ENCODE results near the gene RAD52. TPM values are rescaled to one million over a fixed set of nuclear protein-coding genes. Genes with fewer than 3 reads are reported as not detected.
"Not testable (repeated sequence)": the region's sequence is repeated elsewhere in the genome, so short reads cannot be mapped to it uniquely, and the experiment has no call there.

RAD52 gene
- total RNA-seq, 1 experiment from 2014 or later: 19.2 TPM

- no peak for TF ChIP-seq NR1H2 (CRISPR knock-in tag; IDR thresholded peaks at IDR 0.05)
- no peak for TF ChIP-seq IRF1 (CRISPR knock-in tag; IDR thresholded peaks at IDR 0.05)
Observed at GRCh38 chr12:936377-937345, 12.8 kb downstream of the RAD52 start (continued).

GRCh38 chr12:935891-936290 lies 13.6 kb downstream of the RAD52 start:
- H3K36me3 Mint-ChIP-seq: peaks cover 35% of the 10 kb centered on the region
- H3K4me1 Mint-ChIP-seq; H3K4me3 Mint-ChIP-seq; H3K27ac Mint-ChIP-seq; H3K27me3 Mint-ChIP-seq (ENCODE audit: low read depth); POLR2A ChIA-PET; ATAC-seq; H3K9me3 Mint-ChIP-seq; DNase-seq (ENCODE audit: low spot score): not testable (repeated sequence)
- CTCF ChIA-PET: interaction anchor here (0.9 kb wide), 1 partner anchor 19 kb away, joined by 4 read pairs; no protein-coding TSS in a partner anchor

- no peaks in the 10 kb centered on the region for H3K4me1 Mint-ChIP-seq
- DNase-seq (ENCODE audit: low spot score) (no peak), ATAC-seq (no peak)
- H3K27ac Mint-ChIP-seq: no peak overlapping the region
- H3K9me3 Mint-ChIP-seq: no peaks in the 10 kb centered on the region
- H3K4me3 Mint-ChIP-seq: no peak overlapping the region
- POLR2A ChIA-PET: no interaction called here
- CTCF ChIA-PET: no interaction called here
- no peaks in the 10 kb centered on the region for H3K27me3 Mint-ChIP-seq (ENCODE audit: low read depth)
- peaks cover 38% of the 10 kb centered on the region for H3K36me3 Mint-ChIP-seq
- TF ChIP-seq ZNF281 (CRISPR knock-in tag; IDR thresholded peaks at IDR 0.05) (no peak), ZNF396 (CRISPR knock-in tag; IDR thresholded peaks at IDR 0.05; ENCODE audit: borderline replicate concordance) (no peak), ZNF138 (CRISPR knock-in tag; conservative IDR thresholded peaks at IDR 0.05) (no peak)
Observed at GRCh38 chr12:931591-931990, 17.9 kb downstream of the RAD52 start.

GRCh38 chr12:931060-931459 lies 18.4 kb downstream of the RAD52 start:
- H3K27ac Mint-ChIP-seq: no peak overlapping the region
- no peaks in the 10 kb centered on the region for H3K9me3 Mint-ChIP-seq
- DNase-seq (ENCODE audit: low spot score) (no peak), ATAC-seq (no peak)
- CTCF ChIA-PET: no interaction called here
- TF ChIP-seq KAT7 (CRISPR knock-in tag; IDR thresholded peaks at IDR 0.05; ENCODE audit: borderline replicate concordance) (no peak), RELA (CRISPR knock-in tag; IDR thresholded peaks at IDR 0.05; ENCODE audit: borderline replicate concordance) (no peak), FOXK1 (CRISPR knock-in tag; IDR thresholded peaks at IDR 0.05) (no peak), NR1H2 (CRISPR knock-in tag; IDR thresholded peaks at IDR 0.05) (no peak), HMGA2 (CRISPR knock-in tag; IDR thresholded peaks at IDR 0.05) (no peak), ZNF416 (CRISPR knock-in tag; IDR thresholded peaks at IDR 0.05) (no peak), CREM (CRISPR knock-in tag; IDR thresholded peaks at IDR 0.05) (no peak), CBFB (CRISPR knock-in tag; IDR thresholded peaks at IDR 0.05; ENCODE audit: low read depth) (no peak), RORB (CRISPR knock-in tag; IDR thresholded peaks at IDR 0.05) (no peak), NR2C2 (CRISPR knock-in tag; IDR thresholded peaks at IDR 0.05) (no peak), ZNF512 (CRISPR knock-in tag; IDR thresholded peaks at IDR 0.05; ENCODE audit: borderline replicate concordance) (no peak), JUN (CRISPR knock-in tag; IDR thresholded peaks at IDR 0.05) (no peak), ZNF532 (CRISPR knock-in tag; IDR thresholded peaks at IDR 0.05; ENCODE audit: borderline replicate concordance) (no peak)
- H3K4me1 Mint-ChIP-seq: no peaks in the 10 kb centered on the region
- no peaks in the 10 kb centered on the region for H3K27me3 Mint-ChIP-seq (ENCODE audit: low read depth)
- POLR2A ChIA-PET: no interaction called here
- peaks cover 41% of the 10 kb centered on the region for H3K36me3 Mint-ChIP-seq
- H3K4me3 Mint-ChIP-seq: no peak overlapping the region

Measured in WTC11 (cell line).